GM18507 (cell line): ENCODE results near the gene MED13.

Experiments
- DNase-seq: peaks from one replicate; pipeline ENCODE4 v3.0.0; 2011; ENCODE audit warnings: low read depth; ENCODE audit not compliant: insufficient read length; ENCODE audit errors: extremely low spot score
- FAIRE-seq: peaks from 2 replicates; lab custom pipeline; 2011; peaks lifted over from hg19 to GRCh38; lab: Jason Lieb, UNC

Gene MED13

GRCh38 chr17:62062302-62062701 lies 2.8 kb downstream of the MED13 start:
- FAIRE-seq: no peak

DNA sequence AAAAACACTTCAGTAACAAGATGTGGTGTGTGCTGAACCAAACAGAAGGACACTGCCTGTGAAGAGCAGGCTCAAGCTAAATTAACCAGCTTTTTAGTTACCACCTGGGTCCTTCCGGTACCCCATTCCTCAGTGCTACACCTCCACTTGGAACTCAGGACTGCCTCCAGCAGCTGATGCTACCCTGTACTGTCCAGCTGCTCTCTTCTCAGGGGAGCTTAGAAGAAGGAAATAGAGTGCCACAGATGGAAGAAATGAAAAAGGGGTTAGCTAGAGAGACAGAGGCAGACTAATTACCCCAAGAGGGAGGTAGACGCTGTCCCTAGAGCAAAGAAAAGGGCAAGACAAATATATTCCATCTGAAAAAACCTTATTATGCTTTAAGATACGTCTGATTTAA lies 5.7 kb downstream of the MED13 start:
- FAIRE-seq: no peak
- no peak for DNase-seq

More at GRCh38 chr17:62062302-62062701, 2.8 kb downstream of the MED13 start:
- DNase-seq: no peak

DNA sequence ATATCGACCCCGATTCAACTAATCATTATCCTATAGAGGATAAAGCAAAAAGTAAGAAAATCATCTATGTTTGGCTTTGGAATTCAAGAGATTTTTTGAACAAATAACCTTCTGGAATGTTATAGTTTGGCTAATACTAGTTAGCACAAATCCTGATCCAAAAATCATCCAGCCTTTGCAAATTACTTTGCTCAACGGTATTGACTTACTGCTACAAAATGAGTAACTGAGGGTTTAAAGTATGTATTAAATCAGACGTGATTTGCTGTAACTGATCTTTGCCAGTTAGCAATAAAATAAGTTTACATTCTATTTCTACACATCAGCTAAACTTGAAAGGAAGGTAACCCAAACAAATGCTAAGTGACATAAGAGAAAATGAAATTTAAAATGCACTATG lies 6.5 kb downstream of the MED13 start:
- DNase-seq (no peak), FAIRE-seq (no peak)

GRCh38 chr17:62057696-62058095 lies 7.4 kb downstream of the MED13 start:
- FAIRE-seq (no peak), DNase-seq (no peak)

DNA sequence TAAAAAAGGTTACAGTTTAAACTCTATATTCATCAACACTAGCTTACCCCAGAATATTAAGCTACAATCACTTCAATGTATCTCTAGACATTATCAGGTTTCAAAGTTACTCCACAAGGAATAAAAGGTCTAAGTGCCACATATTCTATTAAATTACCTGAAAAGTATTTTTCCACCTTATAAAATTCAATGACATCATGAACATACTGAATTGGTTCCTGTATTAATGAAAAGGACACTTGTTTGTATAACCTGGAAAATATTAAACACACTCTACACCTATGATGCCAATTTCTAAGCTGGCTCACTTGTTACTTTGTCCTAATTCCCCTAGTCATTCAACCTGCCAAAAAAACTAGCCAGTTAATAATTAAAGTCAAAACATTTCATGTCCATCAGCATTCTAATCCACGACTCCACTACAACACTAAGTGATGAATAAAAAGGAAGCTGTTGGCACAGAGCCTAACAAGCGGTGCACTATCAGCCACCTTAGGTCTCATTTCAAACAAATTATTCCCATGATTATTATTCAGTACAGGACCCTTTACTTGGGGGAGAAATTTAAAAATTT lies 12.2 kb downstream of the MED13 start:
- DNase-seq: no peak

DNA sequence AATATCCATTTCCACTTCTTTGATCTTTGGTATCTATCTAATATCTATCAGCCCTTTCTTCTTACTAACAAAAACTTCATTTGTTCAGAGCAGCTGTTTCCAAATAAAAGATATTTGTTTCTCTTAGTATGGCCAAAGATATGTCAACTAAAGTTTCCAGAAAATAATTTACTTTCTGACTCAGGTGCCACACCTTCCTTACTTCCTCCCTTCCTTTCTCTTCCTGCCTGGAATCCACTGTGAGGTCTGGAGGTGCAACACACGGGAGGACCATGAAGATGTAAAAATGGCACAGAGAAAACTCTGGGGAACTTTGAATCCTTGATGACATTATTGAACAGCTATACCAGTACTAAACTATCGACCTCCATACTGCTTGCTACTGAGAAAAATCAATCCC lies 14.0 kb downstream of the MED13 start:
- DNase-seq: no peak
- no peak for FAIRE-seq

More for the DNA sequence above, 12.2 kb downstream of the MED13 start:
- FAIRE-seq: no peak

DNA sequence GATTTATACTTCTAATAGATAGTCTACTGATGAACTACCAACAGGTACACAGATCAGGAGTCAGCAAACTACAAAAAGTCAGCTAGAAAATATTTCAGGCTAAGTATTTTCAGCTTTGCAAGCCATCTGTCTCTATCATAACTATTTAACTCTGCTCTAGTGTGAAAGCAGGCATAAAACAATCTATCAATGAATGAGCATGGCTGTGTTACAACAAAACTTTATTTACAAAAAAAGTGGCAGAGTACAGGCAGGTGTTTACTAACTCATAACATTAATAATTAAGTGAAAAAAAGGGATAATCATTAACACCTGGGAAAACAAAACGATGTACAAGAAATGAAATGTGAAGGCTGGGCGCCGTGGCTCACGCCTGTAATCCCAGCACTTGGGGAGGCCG lies 15.8 kb downstream of the MED13 start:
- FAIRE-seq: no peak
- DNase-seq: no peak

DNA sequence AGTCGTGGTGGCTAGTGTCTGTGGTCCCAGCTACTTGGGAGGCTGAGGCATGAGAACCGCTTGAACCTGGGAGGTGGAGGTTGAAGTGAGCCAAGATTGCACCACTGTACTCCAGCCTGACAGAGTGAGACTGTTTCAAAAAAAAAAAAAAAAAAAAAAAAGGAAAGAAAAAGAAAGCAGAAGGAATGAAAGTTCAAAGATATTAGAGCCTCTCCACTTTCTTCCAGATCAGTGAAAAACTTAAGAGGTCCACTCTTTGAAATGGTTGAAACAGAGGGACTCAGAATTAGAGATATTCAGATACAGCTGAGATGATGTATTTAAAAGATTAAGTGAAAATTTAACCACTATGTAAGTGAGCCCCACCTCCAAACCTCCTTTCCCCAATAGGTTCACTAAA lies 16.8 kb downstream of the MED13 start:
- DNase-seq: no peak
- no peak for FAIRE-seq

DNA sequence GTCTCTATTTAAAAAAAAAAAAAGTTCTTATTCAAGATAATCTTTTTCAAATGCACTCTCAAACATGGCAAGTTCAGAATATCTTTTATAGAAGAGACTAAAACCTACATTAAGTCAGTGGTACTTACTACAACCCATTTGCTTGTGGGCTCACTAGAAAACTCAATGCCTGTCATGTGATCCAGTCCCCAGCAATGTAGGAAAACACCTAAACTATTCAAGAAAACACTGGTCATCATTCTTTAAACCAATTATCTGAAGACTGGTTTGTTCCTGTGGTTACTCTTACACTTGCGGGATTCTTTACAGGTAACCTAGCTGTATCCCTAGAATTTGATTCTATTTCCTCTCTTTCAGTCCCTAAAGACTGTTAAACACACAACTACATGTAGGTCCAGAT lies 19.6 kb downstream of the MED13 start:
- DNase-seq (no peak), FAIRE-seq (no peak)

DNA sequence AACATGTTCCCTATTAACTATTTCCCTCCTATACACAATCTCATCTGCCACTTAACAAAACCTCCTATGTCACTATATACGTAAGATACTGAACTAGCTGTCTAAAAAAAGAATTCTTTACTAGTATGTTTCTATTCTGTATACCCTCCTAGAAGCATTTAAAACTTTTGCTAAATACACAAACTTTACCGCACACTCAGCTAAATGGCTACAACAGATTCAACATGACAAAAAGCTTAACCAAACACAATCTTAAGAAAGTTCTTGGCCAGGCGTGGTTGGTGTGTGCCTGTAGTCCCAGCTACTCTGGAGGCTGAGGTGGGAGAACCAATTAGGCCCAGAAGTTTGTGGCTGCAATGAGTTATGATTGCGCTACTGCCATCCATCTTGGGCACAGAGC lies 20.0 kb downstream of the MED13 start:
- no peak for DNase-seq
- FAIRE-seq: no peak

GRCh38 chr17:62043602-62044001 lies 21.5 kb downstream of the MED13 start:
- DNase-seq (no peak), FAIRE-seq (no peak)

DNA sequence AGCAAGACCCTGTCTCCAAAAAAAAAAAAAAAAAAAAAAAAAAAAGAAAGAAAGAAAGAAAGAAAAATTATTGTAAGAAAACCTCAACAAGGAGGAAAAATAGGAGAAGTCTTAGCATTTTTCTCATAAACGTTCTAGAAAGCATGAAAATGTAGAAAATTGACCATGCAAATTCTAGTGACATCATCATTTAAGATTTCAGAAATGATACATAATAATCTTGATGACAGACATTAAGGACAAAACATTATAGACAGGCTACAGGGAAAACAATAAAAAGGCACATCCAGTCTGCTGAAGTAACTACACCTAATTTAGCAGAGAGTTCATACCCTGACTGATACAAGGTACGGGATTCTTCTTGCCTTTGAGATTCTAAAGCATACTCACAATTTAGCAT lies 21.9 kb downstream of the MED13 start:
- FAIRE-seq (no peak), DNase-seq (no peak)

- FAIRE-seq (no peak), DNase-seq (no peak)
Measured at GRCh38 chr17:62038248-62038647, 26.8 kb downstream of the MED13 start.

DNA sequence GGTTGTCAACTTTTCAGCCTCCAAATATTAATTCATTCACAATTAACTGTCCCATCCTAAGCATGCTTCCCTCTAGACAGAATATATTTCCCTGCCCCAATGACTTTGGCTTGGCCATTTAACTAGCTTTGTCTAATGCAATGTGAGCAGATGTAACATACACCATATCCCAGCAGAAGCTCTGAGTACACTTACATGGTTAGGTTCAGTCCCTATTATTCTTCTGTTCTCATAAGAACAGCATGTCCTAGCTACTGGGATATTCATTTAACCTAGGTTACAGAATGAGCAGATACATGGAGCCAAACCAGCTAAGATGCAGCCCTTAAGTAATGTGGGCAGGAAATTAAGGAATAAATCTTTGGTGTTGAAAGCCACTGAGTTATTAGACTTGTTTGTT lies 31.8 kb downstream of the MED13 start:
- DNase-seq (no peak), FAIRE-seq (no peak)

DNA sequence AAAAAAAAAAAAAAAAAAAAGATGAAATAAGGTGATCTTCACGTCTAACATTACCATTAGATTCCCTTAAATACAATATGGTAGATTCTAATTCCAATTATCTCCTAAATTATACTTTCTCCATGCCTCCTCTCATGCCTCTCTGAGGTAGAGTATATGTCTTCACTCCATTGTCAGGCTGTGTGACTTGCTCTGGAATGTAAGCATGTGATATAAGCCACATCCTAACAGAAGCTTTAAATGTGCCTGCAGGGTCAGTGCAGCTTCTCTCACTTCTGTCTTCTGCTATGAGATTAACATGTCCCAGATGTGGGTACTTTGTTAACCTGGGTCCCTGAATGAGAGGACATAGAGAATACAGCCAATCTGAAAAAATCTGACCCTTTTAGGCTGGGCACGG lies 32.6 kb downstream of the MED13 start:
- DNase-seq (no peak), FAIRE-seq (no peak)

DNA sequence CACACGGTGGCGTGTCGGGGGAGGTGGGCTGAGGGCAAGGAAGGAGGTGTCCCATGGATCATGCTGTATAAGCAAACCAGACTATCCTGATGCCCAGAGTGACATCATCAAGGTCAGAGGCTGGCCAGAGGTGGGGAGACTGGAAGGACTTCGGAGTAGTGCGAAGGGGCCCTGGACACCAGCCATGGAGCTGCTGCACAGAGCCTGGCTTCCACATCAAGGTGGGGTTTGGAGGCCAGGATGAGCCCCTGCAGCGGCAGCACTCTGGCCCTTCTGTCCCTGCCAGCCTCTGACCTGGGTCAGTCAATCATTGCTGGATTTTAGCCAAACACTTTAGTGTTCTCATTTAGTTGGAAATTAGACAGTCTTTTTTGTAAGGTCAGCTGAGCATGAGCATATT lies 34.8 kb downstream of the MED13 start:
- no peak for FAIRE-seq

DNA sequence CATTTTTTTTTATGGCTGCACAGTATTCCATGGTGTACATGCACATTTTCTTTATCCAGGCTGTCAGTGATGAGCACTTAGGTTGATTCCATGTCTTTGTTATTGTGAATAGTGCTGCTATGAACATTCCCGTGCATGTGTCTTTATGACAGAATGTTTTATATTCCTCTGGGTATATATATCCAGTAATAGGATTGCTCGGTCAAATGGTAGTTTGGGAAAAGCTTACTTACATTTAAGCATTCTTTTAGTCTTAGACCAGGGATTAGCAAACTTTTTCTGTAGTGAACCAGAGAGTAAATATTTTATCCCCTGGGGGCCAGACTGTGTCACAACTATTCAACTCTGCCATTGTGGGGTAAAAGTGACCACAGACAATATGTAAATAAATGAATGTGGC lies 40.2 kb downstream of the MED13 start:
- no peak for FAIRE-seq
- no peak for DNase-seq

More for the DNA sequence above, 34.8 kb downstream of the MED13 start:
- DNase-seq: no peak

GRCh38 chr17:62017912-62018311 lies 47.2 kb downstream of the MED13 start:
- DNase-seq: no peak
- no peak for FAIRE-seq

DNA sequence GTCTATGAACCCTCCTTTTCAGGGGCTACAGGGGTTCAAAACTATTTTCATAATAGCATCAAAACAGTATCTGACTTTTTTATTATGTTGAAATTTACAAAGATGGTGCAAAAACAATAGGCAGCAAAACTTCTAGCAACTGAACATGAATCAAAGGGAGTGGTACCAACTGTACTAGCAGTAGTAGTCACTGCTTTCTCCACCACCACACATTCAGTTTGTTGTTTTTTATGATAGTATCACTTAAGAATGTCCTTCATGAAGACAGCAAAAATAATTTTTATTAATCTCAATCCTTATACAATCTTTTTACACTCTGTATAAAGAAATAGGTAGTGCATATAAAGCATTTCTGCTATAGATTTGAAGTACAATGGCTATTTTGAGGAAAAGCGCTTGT lies 47.6 kb downstream of the MED13 start:
- FAIRE-seq (no peak), DNase-seq (no peak)

- DNase-seq (no peak), FAIRE-seq (no peak)
Measured at GRCh38 chr17:62014526-62014925, 50.6 kb downstream of the MED13 start.

- no peak for DNase-seq
- FAIRE-seq: no peak
Measured at GRCh38 chr17:62009220-62009619, 55.9 kb downstream of the MED13 start.

DNA sequence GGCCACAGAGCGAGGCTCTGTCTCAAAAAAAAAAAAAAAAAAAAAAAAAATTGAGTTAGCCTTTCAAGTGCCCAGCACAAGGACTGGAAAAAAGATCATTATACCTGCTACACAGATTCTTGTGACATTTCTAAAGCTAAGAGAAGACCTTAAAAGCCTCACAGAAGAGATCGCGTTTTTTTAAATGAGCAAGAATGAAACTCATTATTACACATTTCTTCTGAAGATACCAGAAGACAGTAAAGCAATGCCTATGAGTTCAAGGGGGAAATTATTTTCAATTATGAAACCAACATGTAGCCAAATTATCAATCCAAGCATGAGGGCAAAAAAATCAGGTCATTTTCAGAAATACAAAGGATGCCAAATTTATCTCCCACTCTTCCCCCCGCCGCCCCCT lies 56.8 kb downstream of the MED13 start:
- DNase-seq (no peak), FAIRE-seq (no peak)
